MV-4-11 (cell line): ENCODE data around the gene TMEM86B.

ENCODE experiments used
- DNase-seq: peaks from one replicate; lab custom pipeline; 2025; lab: John Stamatoyannopoulos, UW

Gene TMEM86B

GRCh38 chr19:55228403-55229031 is at the start of gene TMEM86B:
Gene TMEM86B (minus strand): TSS chr19:55228763. CDS start chr19:55228741, 22 bp downstream.
- no peak for DNase-seq

- no peak for DNase-seq
Measured at GRCh38 chr19:55277494-55277893, 48.9 kb upstream of the TMEM86B start.

GRCh38 chr19:55276720-55277430 is 48.3 kb upstream of the TMEM86B start:
- peak; percentile 21 for DNase-seq

- no peak for DNase-seq
Measured at GRCh38 chr19:55275851-55276719, 47.5 kb upstream of the TMEM86B start.

- no peak for DNase-seq
Measured at GRCh38 chr19:55273978-55274707, 45.6 kb upstream of the TMEM86B start.

GRCh38 chr19:55272142-55272541 is 43.6 kb upstream of the TMEM86B start:
- DNase-seq = no peak

GRCh38 chr19:55270172-55270942 is 41.8 kb upstream of the TMEM86B start:
- DNase-seq = no peak

- DNase-seq = no peak
Measured at GRCh38 chr19:55269299-55269698, 40.7 kb upstream of the TMEM86B start.

- DNase-seq = no peak
Measured at GRCh38 chr19:55266840-55267239, 38.3 kb upstream of the TMEM86B start.

GRCh38 chr19:55266404-55266803 is 37.8 kb upstream of the TMEM86B start:
- no peak for DNase-seq

- no peak for DNase-seq
Measured at GRCh38 chr19:55265723-55266386, 37.3 kb upstream of the TMEM86B start.

GRCh38 chr19:55265173-55265572 is 36.6 kb upstream of the TMEM86B start:
- no peak for DNase-seq

GRCh38 chr19:55264531-55264930 is 36.0 kb upstream of the TMEM86B start:
- no peak for DNase-seq

- no peak for DNase-seq
Measured at GRCh38 chr19:55262359-55262758, 33.8 kb upstream of the TMEM86B start.

GRCh38 chr19:55261671-55262126 is 33.1 kb upstream of the TMEM86B start:
- DNase-seq = no peak

- peak; percentile 42 for DNase-seq
Measured at GRCh38 chr19:55259540-55260210, 31.1 kb upstream of the TMEM86B start.

- DNase-seq = peak; percentile 100
Measured at GRCh38 chr19:55258828-55259539, 30.4 kb upstream of the TMEM86B start, which contains the start of gene PPP6R1. Gene PPP6R1 (minus strand): TSS chr19:55259017. CDS start chr19:55247103, 11,914 bp downstream.

- DNase-seq = no peak
Measured at GRCh38 chr19:55258476-55258827, 29.9 kb upstream of the TMEM86B start.
